Ascending aorta (tissue), 2 donors: ENCODE results near the gene PFKP. TPM values are rescaled to one million over a fixed set of nuclear protein-coding genes. Genes with fewer than 3 reads are reported as not detected.
"Not testable (repeated sequence)": the region's sequence is repeated elsewhere in the genome, so short reads cannot be mapped to it uniquely, and the experiment has no call there.

Source experiments
- DNase-seq, 2 donors: peaks; one replicate each; pipeline ENCODE4 v3.0.0-alpha.2; 2019; ENCODE audit warnings: low spot score in 2 of 2
- H3K27ac ChIP-seq, 2 donors: fragments of 200-600 bp; sonication (generic); one replicate each; pipeline ENCODE4 v1.5.1; 2016 to 2017; ENCODE audit warnings: mild to moderate bottlenecking in 1 of 2
- H3K27me3 ChIP-seq: fragments of 200-600 bp; sonication (generic); one replicate; pipeline ENCODE4 v1.5.1; 2017
- H3K36me3 ChIP-seq, 2 donors: fragments of 200-600 bp; sonication (generic); one replicate each; pipeline ENCODE4 v1.5.1; 2016
- H3K4me1 ChIP-seq, 2 donors: fragments of 200-600 bp; sonication (generic); one replicate each; pipeline ENCODE4 v1.5.1; 2016 to 2017; ENCODE audit warnings: mild to moderate bottlenecking in 1 of 2
- H3K4me3 ChIP-seq, 2 donors: fragments of 200-600 bp; sonication (generic); one replicate each; pipeline ENCODE4 v1.5.1; 2016 to 2017; ENCODE audit warnings: mild to moderate bottlenecking in 1 of 2
- H3K9me3 ChIP-seq, 2 donors: fragments of 200-600 bp; sonication (generic); one replicate each; pipeline ENCODE4 v1.5.1; 2016
- intact Hi-C: fragments of 100-400 bp; cut with DNase I; formaldehyde crosslinking; loops from one replicate; pipeline ENCODE4 v1.15.1; 2023
- total RNA-seq: library from RNA; depleted of rRNA; stranded (reverse); fragments of >200 nt; gene quantifications from one replicate; pipeline ENCODE4 v1.1.0, GENCODE V29; 2016
- TF ChIP-seq, protein P1 (sequence below), 3 experiments: fragments of 200-600 bp in 2 of 3; fragments of 450-650 bp in 1 of 3; sonication (generic) in 2 of 3; IDR thresholded peaks; one replicate each; pipeline ENCODE4 v1.5.1; 2016 to 2019; ENCODE audit warnings: antibody characterized with exemption in 3 of 3, mild to moderate bottlenecking in 1 of 3, moderate library complexity in 1 of 3

Gene PFKP
- total RNA-seq, 1 donor from 2014 or later: 197 TPM

DNA sequence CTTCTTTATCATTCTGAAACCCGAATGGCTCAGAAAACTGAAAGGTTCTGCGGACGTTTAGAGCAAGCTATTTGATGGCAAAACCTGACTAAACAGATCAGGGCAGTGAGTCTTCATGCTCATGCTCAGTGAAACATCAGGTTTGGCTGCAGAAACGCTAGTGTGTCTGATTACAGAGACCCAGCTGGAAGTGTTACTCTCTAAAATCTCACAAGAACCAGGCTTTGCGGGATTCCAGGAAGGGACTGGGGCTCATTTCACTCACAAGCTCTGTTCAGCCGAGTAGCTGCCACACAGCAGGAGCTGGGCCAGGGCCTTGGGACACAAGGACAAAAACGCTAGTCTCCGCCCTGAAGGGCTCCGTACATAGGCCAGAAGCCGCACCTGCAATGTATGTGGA is 102.3 kb downstream of the PFKP start:
- Histone ChIP-seq H3K4me1 (peaks cover 4 to 15% of the 10 kb centered on the region in 2 donors), H3K4me3 (no peak overlapping the region), H3K27me3 (no peaks in the 10 kb centered on the region), H3K27ac (no peak overlapping the region), H3K9me3 (no peaks in the 10 kb centered on the region), H3K36me3 (peaks cover 54 to 55% of the 10 kb centered on the region in 2 donors)
- TF ChIP-seq, protein P1, sequence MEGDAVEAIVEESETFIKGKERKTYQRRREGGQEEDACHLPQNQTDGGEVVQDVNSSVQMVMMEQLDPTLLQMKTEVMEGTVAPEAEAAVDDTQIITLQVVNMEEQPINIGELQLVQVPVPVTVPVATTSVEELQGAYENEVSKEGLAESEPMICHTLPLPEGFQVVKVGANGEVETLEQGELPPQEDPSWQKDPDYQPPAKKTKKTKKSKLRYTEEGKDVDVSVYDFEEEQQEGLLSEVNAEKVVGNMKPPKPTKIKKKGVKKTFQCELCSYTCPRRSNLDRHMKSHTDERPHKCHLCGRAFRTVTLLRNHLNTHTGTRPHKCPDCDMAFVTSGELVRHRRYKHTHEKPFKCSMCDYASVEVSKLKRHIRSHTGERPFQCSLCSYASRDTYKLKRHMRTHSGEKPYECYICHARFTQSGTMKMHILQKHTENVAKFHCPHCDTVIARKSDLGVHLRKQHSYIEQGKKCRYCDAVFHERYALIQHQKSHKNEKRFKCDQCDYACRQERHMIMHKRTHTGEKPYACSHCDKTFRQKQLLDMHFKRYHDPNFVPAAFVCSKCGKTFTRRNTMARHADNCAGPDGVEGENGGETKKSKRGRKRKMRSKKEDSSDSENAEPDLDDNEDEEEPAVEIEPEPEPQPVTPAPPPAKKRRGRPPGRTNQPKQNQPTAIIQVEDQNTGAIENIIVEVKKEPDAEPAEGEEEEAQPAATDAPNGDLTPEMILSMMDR (IDR thresholded peaks at IDR 0.05): no peak
- no peak for DNase-seq
- intact Hi-C loops: loop anchor here (5.0 kb wide), 1 partner anchor 1778 kb away; no protein-coding TSS in a partner anchor

GRCh38 chr10:3171488-3171887 is 104.1 kb downstream of the PFKP start:
- peaks cover 4 to 15% of the 10 kb centered on the region in 2 donors for H3K4me1 ChIP-seq
- not testable (repeated sequence) for H3K9me3 ChIP-seq, H3K27me3 ChIP-seq, DNase-seq
- H3K4me3 ChIP-seq: peak overlapping the region; percentile 67 to 72
- peak overlapping the region in 1 of 2 donors; percentile 86 for H3K27ac ChIP-seq
- peaks cover 36% of the 10 kb centered on the region in 2 donors for H3K36me3 ChIP-seq
- intact Hi-C loops: loop anchor here (5.0 kb wide), 1 partner anchor 1776 kb away; no protein-coding TSS in a partner anchor

GRCh38 chr10:3172081-3172445 is 104.7 kb downstream of the PFKP start:
- no peaks in the 10 kb centered on the region for H3K27me3 ChIP-seq
- peak in 1 of 2 donors; percentile 78 for DNase-seq
- H3K9me3 ChIP-seq: no peaks in the 10 kb centered on the region
- TF ChIP-seq, protein P1 (IDR thresholded peaks at IDR 0.05): no peak
- peaks cover 4 to 15% of the 10 kb centered on the region in 2 donors for H3K4me1 ChIP-seq
- H3K27ac ChIP-seq: peak overlapping the region; percentile 82 to 86
- peaks cover 30 to 31% of the 10 kb centered on the region in 2 donors for H3K36me3 ChIP-seq
- intact Hi-C loops: loop anchor here (5.0 kb wide), 1 partner anchor 1775 kb away; no protein-coding TSS in a partner anchor
- H3K4me3 ChIP-seq: peak overlapping the region; percentile 67 to 72

- no peaks in the 10 kb centered on the region for H3K9me3 ChIP-seq
- TF ChIP-seq, protein P1 (IDR thresholded peaks at IDR 0.05): no peak
- H3K4me3 ChIP-seq: peak within 1 kb of the TSS; percentile 67 to 72
- no peaks in the 10 kb centered on the region for H3K27me3 ChIP-seq
- H3K4me1 ChIP-seq: peaks cover 4 to 15% of the 10 kb centered on the region in 2 donors
- peak within 1 kb of the TSS; percentile 82 to 86 for H3K27ac ChIP-seq
- intact Hi-C loops: loop anchor here (5.0 kb wide), 1 partner anchor 1775 kb away; no protein-coding TSS in a partner anchor
- DNase-seq: peak; percentile 98 to 99
- H3K36me3 ChIP-seq: peaks cover 25% of the 10 kb centered on the region in 2 donors
These were observed 105.3 kb downstream of the PFKP start, which contains the start of gene PITRM1 for GRCh38 chr10:3172446-3173170. PITRM1 (minus strand) TSS chr10:3172782; CDS start chr10:3172772, 10 bp downstream.

- peak overlapping the region; percentile 26 to 62 for H3K4me3 ChIP-seq
- H3K36me3 ChIP-seq: peaks cover 18% of the 10 kb centered on the region in 2 donors
- TF ChIP-seq, protein P1 (IDR thresholded peaks at IDR 0.05): no peak
- H3K9me3 ChIP-seq: no peaks in the 10 kb centered on the region
- intact Hi-C loops: loop anchor here (5.0 kb wide), 1 partner anchor 1774 kb away; no protein-coding TSS in a partner anchor
- peak in 1 of 2 donors; percentile 71 for DNase-seq
- H3K27me3 ChIP-seq: no peaks in the 10 kb centered on the region
- H3K27ac ChIP-seq: peak overlapping the region in 1 of 2 donors; percentile 38
- peaks cover 4 to 15% of the 10 kb centered on the region in 2 donors for H3K4me1 ChIP-seq
These were observed 106.0 kb downstream of the PFKP start for GRCh38 chr10:3173171-3173878.
